DLD1 (cell line): Measurements from ENCODE around the gene NEURL4.

Experiments
- in situ Hi-C: cut with HindIII; loops from 2 replicates; pipeline ENCODE4 v1.10.0; 2017; ENCODE audit warnings: low sequenced_read_pairs

NEURL4 gene

GRCh38 chr17:7306911-7307685, 22.0 kb downstream of the NEURL4 start, which contains the start of gene EIF5A:
TSS of gene EIF5A (plus strand) at chr17:7307628. CDS start at chr17:7309636, 2,008 bp downstream.
- in situ Hi-C loops: no loop called here

GRCh38 chr17:7304179-7304578, 25.0 kb downstream of the NEURL4 start:
- in situ Hi-C loops: no loop called here

GRCh38 chr17:7296189-7296861, 32.8 kb downstream of the NEURL4 start:
- in situ Hi-C loops: no loop called here

- in situ Hi-C loops: no loop called here
Measured at GRCh38 chr17:7295230-7296180, 33.6 kb downstream of the NEURL4 start.

GRCh38 chr17:7294614-7295153, 34.5 kb downstream of the NEURL4 start, which contains the start of gene YBX2:
TSS of gene YBX2 (minus strand) at chr17:7294639. CDS start at chr17:7294500, 139 bp downstream.
- in situ Hi-C loops: no loop called here

GRCh38 chr17:7293816-7294613, 35.1 kb downstream of the NEURL4 start:
- in situ Hi-C loops: no loop called here

GRCh38 chr17:7293159-7293558, 36.0 kb downstream of the NEURL4 start:
- in situ Hi-C loops: no loop called here

- in situ Hi-C loops: no loop called here
Measured at GRCh38 chr17:7292729-7293128, 36.4 kb downstream of the NEURL4 start.

- in situ Hi-C loops: no loop called here
Measured at GRCh38 chr17:7292194-7292593, 36.9 kb downstream of the NEURL4 start.

- in situ Hi-C loops: no loop called here
Measured at GRCh38 chr17:7290685-7291084, 38.5 kb downstream of the NEURL4 start.

GRCh38 chr17:7290166-7290565, 39.0 kb downstream of the NEURL4 start:
- in situ Hi-C loops: no loop called here

- in situ Hi-C loops: no loop called here
Measured at GRCh38 chr17:7289256-7290032, 39.7 kb downstream of the NEURL4 start.

- in situ Hi-C loops: no loop called here
Measured at GRCh38 chr17:7285679-7286078, 43.5 kb downstream of the NEURL4 start.

- in situ Hi-C loops: no loop called here
Measured at GRCh38 chr17:7284911-7285310, 44.2 kb downstream of the NEURL4 start.

- in situ Hi-C loops: no loop called here
Measured at GRCh38 chr17:7283471-7284216, 45.5 kb downstream of the NEURL4 start.

- in situ Hi-C loops: no loop called here
Measured at GRCh38 chr17:7282752-7283321, 46.3 kb downstream of the NEURL4 start.

- in situ Hi-C loops: no loop called here
Measured at GRCh38 chr17:7281953-7282751, 47.0 kb downstream of the NEURL4 start.
